H9 (cell line): Measurements from ENCODE around the gene HOXA1. TPM values are rescaled to one million over a fixed set of nuclear protein-coding genes. Genes with fewer than 3 reads are reported as not detected.

Experiments
- DNase-seq: peaks from one replicate; pipeline ENCODE4 v3.0.0-alpha.2; 2017
- H2AFZ ChIP-seq: one replicate; pipeline ENCODE4 v1.6.1; 2013; ENCODE audit warnings: mild to moderate bottlenecking, low read length, control low read depth, moderate library complexity
- H2AK5ac ChIP-seq: 2 replicates; pipeline ENCODE4 v1.6.1; 2013; ENCODE audit warnings: low read length, control low read depth, mixed read lengths; ENCODE audit not compliant: insufficient read length
- H2BK120ac ChIP-seq: one replicate; pipeline ENCODE4 v1.6.1; 2013; ENCODE audit warnings: low read depth, mild to moderate bottlenecking, low read length, control low read depth, inconsistent platforms; ENCODE audit not compliant: poor library complexity, severe bottlenecking
- H2BK12ac ChIP-seq: 2 replicates; pipeline ENCODE4 v1.6.1; 2013; ENCODE audit warnings: low read length, control low read depth, mixed read lengths, low read depth; ENCODE audit not compliant: insufficient read length
- H2BK15ac ChIP-seq: 2 replicates; pipeline ENCODE4 v1.6.1; 2013; ENCODE audit warnings: low read depth, low read length, control low read depth
- H2BK20ac ChIP-seq: one replicate; pipeline ENCODE4 v1.6.1; 2013; ENCODE audit warnings: low read depth, mild to moderate bottlenecking, low read length, control low read depth, inconsistent platforms; ENCODE audit not compliant: poor library complexity, severe bottlenecking
- H2BK5ac ChIP-seq: 2 replicates; pipeline ENCODE4 v1.6.1; 2013; ENCODE audit warnings: low read length, control low read depth, mixed read lengths; ENCODE audit not compliant: insufficient read length
- H3K14ac ChIP-seq: 2 replicates; pipeline ENCODE4 v1.6.1; 2013; ENCODE audit warnings: low read length, control low read depth; ENCODE audit not compliant: insufficient read depth
- H3K18ac ChIP-seq: 2 replicates; pipeline ENCODE4 v1.6.1; 2013; ENCODE audit warnings: low read depth, mild to moderate bottlenecking, mixed read lengths, low read length, control low read depth; ENCODE audit not compliant: insufficient read length
- H3K23ac ChIP-seq: 2 replicates; pipeline ENCODE4 v1.6.1; 2013; ENCODE audit warnings: low read length, control low read depth, mixed read lengths, low read depth; ENCODE audit not compliant: insufficient read length
- H3K23me2 ChIP-seq: 2 replicates; pipeline ENCODE4 v1.6.1; 2013; ENCODE audit warnings: low read depth, mild to moderate bottlenecking, mixed read lengths, low read length, control low read depth; ENCODE audit not compliant: insufficient read length, poor library complexity, severe bottlenecking
- H3K27ac ChIP-seq: 2 replicates; pipeline ENCODE4 v1.5.1; 2013; ENCODE audit warnings: low read length, control low read depth, mixed read lengths, low read depth; ENCODE audit not compliant: insufficient read length
- H3K27me3 ChIP-seq: 2 replicates; pipeline ENCODE4 v1.6.1; 2013; ENCODE audit warnings: low read length, control low read depth, inconsistent platforms; ENCODE audit not compliant: insufficient read depth
- H3K4ac ChIP-seq: 2 replicates; pipeline ENCODE4 v1.6.1; 2013; ENCODE audit warnings: low read depth, mild to moderate bottlenecking, control low read depth, inconsistent platforms, low read length, moderate library complexity
- H3K4me1 ChIP-seq: 2 replicates; pipeline ENCODE4 v1.6.1; 2013; ENCODE audit warnings: low read length, control low read depth, inconsistent platforms; ENCODE audit not compliant: insufficient read depth
- H3K4me2 ChIP-seq: 2 replicates; pipeline ENCODE4 v1.6.1; 2013; ENCODE audit warnings: low read length, control low read depth, mixed read lengths; ENCODE audit not compliant: insufficient read length, insufficient read depth
- H3K56ac ChIP-seq: 2 replicates; pipeline ENCODE4 v1.6.1; 2013; ENCODE audit warnings: low read depth, mild to moderate bottlenecking, mixed read lengths, low read length, control low read depth; ENCODE audit not compliant: insufficient read length
- H3K79me1 ChIP-seq: 2 replicates; pipeline ENCODE4 v1.6.1; 2013; ENCODE audit warnings: low read depth, mild to moderate bottlenecking, moderate library complexity, low read length, control low read depth, inconsistent platforms; ENCODE audit not compliant: insufficient read depth, poor library complexity, severe bottlenecking
- H3K79me2 ChIP-seq: 2 replicates; pipeline ENCODE4 v1.6.1; 2013; ENCODE audit warnings: low read length, control low read depth, inconsistent platforms; ENCODE audit not compliant: insufficient read depth
- H3K9ac ChIP-seq: 2 replicates; pipeline ENCODE4 v1.6.1; 2013; ENCODE audit warnings: low read length, control low read depth, mixed read lengths; ENCODE audit not compliant: insufficient read length; ENCODE audit errors: extremely low read depth
- H3K9me3 ChIP-seq: one replicate; pipeline ENCODE4 v1.6.1; 2013; ENCODE audit warnings: low read depth, low read length, inconsistent platforms; ENCODE audit not compliant: control insufficient read depth
- H3T11ph ChIP-seq: one replicate; pipeline ENCODE4 v1.6.1; 2013; ENCODE audit warnings: mild to moderate bottlenecking, low read length, control low read depth, inconsistent platforms
- H4K20me1 ChIP-seq: one replicate; pipeline ENCODE4 v1.6.1; 2013; ENCODE audit not compliant: control insufficient read depth, insufficient read length, insufficient read depth
- H4K5ac ChIP-seq: 2 replicates; pipeline ENCODE4 v1.6.1; 2013; ENCODE audit warnings: low read depth, mild to moderate bottlenecking, mixed read lengths, low read length, control low read depth; ENCODE audit not compliant: insufficient read length
- H4K8ac ChIP-seq: replicated peaks from 2 replicates; pipeline ENCODE4 v1.6.1; 2013; ENCODE audit warnings: low read length, control low read depth, mixed read lengths, low read depth; ENCODE audit not compliant: insufficient read length
- H4K91ac ChIP-seq: 2 replicates; pipeline ENCODE4 v1.6.1; 2013; ENCODE audit warnings: low read depth, mild to moderate bottlenecking, moderate library complexity, mixed read lengths, low read length, control low read depth; ENCODE audit not compliant: insufficient read length
- H3K27ac Mint-ChIP-seq, 3 experiments: 2 replicates in 2 of 3; 3 replicates in 1 of 3; pipeline ENCODE4 v1.8.0; 2020 to 2021; ENCODE audit warnings: mixed read lengths in 3 of 3, mild to moderate bottlenecking in 1 of 3, moderate library complexity in 1 of 3
- H3K27me3 Mint-ChIP-seq: 2 replicates; pipeline ENCODE4 v1.8.0; 2021; ENCODE audit warnings: low read depth, mild to moderate bottlenecking, moderate library complexity, mixed read lengths
- H3K36me3 Mint-ChIP-seq, 3 experiments: 2 replicates in 2 of 3; 3 replicates in 1 of 3; pipeline ENCODE4 v1.8.0; 2020 to 2021; ENCODE audit warnings: low read depth in 3 of 3, mixed read lengths in 3 of 3; ENCODE audit not compliant: insufficient read depth in 1 of 3
- H3K4me1 Mint-ChIP-seq, 2 experiments: 2 replicates each; pipeline ENCODE4 v1.8.0; 2020; ENCODE audit warnings: mixed read lengths in 2 of 2
- H3K4me3 Mint-ChIP-seq, 2 experiments: 2 replicates in 1 of 2; 3 replicates in 1 of 2; pipeline ENCODE4 v1.8.0; 2020 to 2021; ENCODE audit warnings: mild to moderate bottlenecking in 2 of 2, mixed read lengths in 2 of 2, moderate library complexity in 1 of 2
- H3K9me3 Mint-ChIP-seq, 2 experiments: 2 replicates in 1 of 2; 3 replicates in 1 of 2; pipeline ENCODE4 v1.8.0; 2020; ENCODE audit warnings: mild to moderate bottlenecking in 2 of 2, mixed read lengths in 2 of 2, moderate library complexity in 1 of 2
- WGBS: extraction: QIAGEN DNeasy Blood & Tissue Kit; methylation state at CpG from one replicate; pipeline ENCODE4 v1.1.7; 2013; ENCODE audit warnings: missing lambda C conversion rate, low lambda C conversion rate, mixed read lengths; ENCODE audit not compliant: insufficient read length; ENCODE audit errors: extremely low coverage; 5-methylcytosine and 5-hydroxymethylcytosine counted together
- total RNA-seq: library from RNA; stranded (reverse); gene quantifications from 2 replicates; pipeline ENCODE4 v1.2.1, GENCODE V29; 2021
- TF ChIP-seq, protein P1 (sequence below): fragments of 200-600 bp; sonication (generic); conservative IDR thresholded peaks from 3 replicates; pipeline ENCODE4 v1.8.0; 2021; ENCODE audit warnings: antibody characterized with exemption, mild to moderate bottlenecking

HOXA1 gene
- total RNA-seq, 1 experiment from 2014 or later = not detected

DNA sequence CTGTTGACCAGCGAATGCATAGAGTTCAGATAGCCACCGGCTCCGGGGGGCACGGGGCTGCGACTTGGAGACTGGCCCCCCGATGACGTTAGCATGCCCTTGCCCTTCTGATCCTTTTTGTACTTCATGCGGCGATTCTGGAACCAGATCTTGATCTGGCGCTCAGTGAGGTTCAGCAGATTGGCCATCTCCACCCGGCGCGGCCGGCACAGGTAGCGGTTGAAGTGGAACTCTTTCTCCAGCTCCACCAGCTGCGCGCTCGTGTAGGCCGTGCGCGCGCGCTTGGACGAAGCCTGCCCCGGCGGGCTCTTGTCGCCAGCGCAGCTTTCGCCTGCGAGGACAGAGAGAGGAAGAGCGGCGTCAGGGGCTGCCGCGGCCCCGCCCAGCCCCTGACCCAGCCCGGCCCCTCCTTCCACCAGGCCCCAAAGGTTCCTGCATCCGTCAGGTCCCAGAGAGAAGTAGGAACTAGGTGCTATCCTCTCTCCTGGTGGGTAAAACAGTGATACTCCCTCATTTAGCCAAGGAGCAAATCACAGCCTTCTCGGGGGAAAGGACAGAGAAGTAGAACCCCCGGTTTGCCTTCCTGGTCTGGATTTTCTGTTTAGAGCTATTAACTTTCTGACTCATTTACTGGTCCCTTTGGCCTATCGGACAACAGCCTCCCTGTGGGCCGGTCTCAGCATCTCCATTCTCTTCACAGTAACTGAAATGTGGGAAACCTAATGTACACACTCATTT lies 12.8 kb upstream of the HOXA1 start:
- Histone ChIP-seq H2BK20ac (no peak overlapping the region), H3K9me3 (no peaks in the 10 kb centered on the region), H3K56ac (no peak overlapping the region), H4K20me1 (peaks cover 2% of the 10 kb centered on the region), H3K23me2 (peaks cover 3% of the 10 kb centered on the region), H3K4me2 (no peak overlapping the region), H4K8ac (no peak overlapping the region), H4K91ac (no peak overlapping the region), H2BK12ac (no peak overlapping the region), H3K14ac (no peak overlapping the region), H3K4me1 (no peaks in the 10 kb centered on the region), H2AK5ac (no peak overlapping the region), H3T11ph (no peak overlapping the region), H3K23ac (no peak overlapping the region), H3K9ac (no peak overlapping the region), H2AFZ (no peak overlapping the region), H2BK15ac (no peak overlapping the region), H3K18ac (no peak overlapping the region), H2BK5ac (no peak overlapping the region), H3K4ac (no peak overlapping the region), H3K27ac (no peak overlapping the region), H3K27me3 (peaks cover 100% of the 10 kb centered on the region), H2BK120ac (no peak overlapping the region), H3K79me1 (no peaks in the 10 kb centered on the region), H3K79me2 (no peaks in the 10 kb centered on the region), H4K5ac (no peak overlapping the region)
- whole genome bisulfite sequencing = no CpG with 5 or more reads among the region's 41 CpGs
- Mint-ChIP-seq H3K4me3 (peak overlapping the region; percentile 36 to 70; a peak in 3 of 5 replicates), H3K9me3 (peaks cover 0 to 7% of the 10 kb centered on the region in 2 experiments; a peak in 4 of 5 replicates), H3K27me3 (peaks cover 100% of the 10 kb centered on the region), H3K36me3 (no peaks in the 10 kb centered on the region; a peak in 1 of 7 replicates), H3K27ac (no peak overlapping the region), H3K4me1 (peaks cover 10 to 22% of the 10 kb centered on the region in 2 experiments)
- peak; percentile 86 for DNase-seq
- TF ChIP-seq, protein P1, sequence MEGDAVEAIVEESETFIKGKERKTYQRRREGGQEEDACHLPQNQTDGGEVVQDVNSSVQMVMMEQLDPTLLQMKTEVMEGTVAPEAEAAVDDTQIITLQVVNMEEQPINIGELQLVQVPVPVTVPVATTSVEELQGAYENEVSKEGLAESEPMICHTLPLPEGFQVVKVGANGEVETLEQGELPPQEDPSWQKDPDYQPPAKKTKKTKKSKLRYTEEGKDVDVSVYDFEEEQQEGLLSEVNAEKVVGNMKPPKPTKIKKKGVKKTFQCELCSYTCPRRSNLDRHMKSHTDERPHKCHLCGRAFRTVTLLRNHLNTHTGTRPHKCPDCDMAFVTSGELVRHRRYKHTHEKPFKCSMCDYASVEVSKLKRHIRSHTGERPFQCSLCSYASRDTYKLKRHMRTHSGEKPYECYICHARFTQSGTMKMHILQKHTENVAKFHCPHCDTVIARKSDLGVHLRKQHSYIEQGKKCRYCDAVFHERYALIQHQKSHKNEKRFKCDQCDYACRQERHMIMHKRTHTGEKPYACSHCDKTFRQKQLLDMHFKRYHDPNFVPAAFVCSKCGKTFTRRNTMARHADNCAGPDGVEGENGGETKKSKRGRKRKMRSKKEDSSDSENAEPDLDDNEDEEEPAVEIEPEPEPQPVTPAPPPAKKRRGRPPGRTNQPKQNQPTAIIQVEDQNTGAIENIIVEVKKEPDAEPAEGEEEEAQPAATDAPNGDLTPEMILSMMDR = no peak
